ENCODE measurements around the gene CYTH4. TPM values are rescaled to one million over a fixed set of nuclear protein-coding genes. Genes with fewer than 3 reads are reported as not detected.
A peak's percentile ranks its signal among the peaks of the same experiment; 100 is the strongest.

The CYTH4 gene
- total and polyA plus RNA-seq, 2 of the 8 experiments (the other 6 are each of a cell fraction or from before 2014, with no cell fraction given) = 0.09 TPM; not detected in 1

DNA sequence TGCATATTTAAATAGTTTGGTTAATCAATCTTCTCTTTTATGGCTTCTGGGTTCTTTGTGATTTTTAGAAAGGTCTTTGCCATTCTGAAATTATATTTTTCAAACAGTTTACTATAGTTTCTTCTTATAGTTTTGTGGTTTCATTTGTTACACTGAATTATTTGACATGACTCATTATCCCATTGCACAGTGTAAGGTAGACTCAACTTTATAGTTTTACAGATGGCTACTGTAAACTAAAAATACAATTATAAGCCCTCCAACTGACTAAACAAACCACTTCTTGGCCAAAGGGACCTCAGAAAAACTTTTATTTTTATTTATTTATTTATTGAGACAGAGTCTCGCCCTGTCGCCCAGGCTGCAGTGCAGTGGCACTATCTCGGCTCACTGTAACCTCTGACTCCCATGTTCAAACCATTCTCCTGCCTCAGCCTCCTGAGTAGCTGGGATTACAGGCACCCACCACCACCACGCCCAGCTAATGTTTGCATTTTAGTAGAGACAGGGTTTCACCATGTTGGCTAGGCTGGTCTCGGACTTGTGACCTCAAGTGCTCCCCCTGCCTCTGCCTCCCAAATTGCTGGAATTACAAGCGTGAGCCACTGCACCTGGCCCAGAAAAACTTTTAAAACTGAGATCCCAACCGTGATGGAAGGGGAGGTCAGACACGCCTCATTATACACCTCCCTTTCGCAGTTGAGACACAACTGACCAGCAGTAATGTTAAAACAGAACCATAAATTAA is 24.1 kb upstream of the CYTH4 start:
- H2AFZ ChIP-seq (ENCODE audit: low read length) = no peak overlapping the region
- WGBS, 2 experiments (ENCODE audit: extremely low coverage in 1 of 2, insufficient coverage in 1 of 2, insufficient read length in 1 of 2, insufficient replicate concordance in 2 of 2, low coverage in 1 of 2, low lambda C conversion rate in 2 of 2, missing lambda C conversion rate in 1 of 2) = 81% methylated on average over 9 of the region's 9 CpGs; no CpG with 5 or more reads in 1 of the 2 experiments
- DNase-seq (ENCODE audit: low read depth in 1 of 2, low spot score in 2 of 2) = no peak
- H3K36me3 ChIP-seq (ENCODE audit: control insufficient read depth in 2 of 4, insufficient read depth in 4 of 4, low read length in 3 of 4) = no peaks in the 10 kb centered on the region
- H3K79me1 ChIP-seq (ENCODE audit: low read depth, low read length) = no peaks in the 10 kb centered on the region
- H4K5ac ChIP-seq (ENCODE audit: insufficient read length, low read depth, low read length) = no peak overlapping the region
- no peak overlapping the region; a peak in 1 of 4 replicates for H3K4me2 ChIP-seq (ENCODE audit: insufficient read depth in 1 of 2, low read depth in 2 of 2, low read length in 2 of 2)
- no peak overlapping the region for H2BK15ac ChIP-seq (ENCODE audit: low read length)
- H2BK120ac ChIP-seq (replicated peaks; ENCODE audit: low read depth, low read length) = no peak overlapping the region
- H3K56ac ChIP-seq (replicated peaks; ENCODE audit: insufficient read length, low read depth, low read length) = no peak overlapping the region
- no peak overlapping the region for H3K14ac ChIP-seq (ENCODE audit: insufficient read length)
- H3K27me3 ChIP-seq (replicated peaks in 1 of 4; ENCODE audit: control insufficient read depth in 3 of 4, extremely low read depth in 1 of 4, insufficient read depth in 3 of 4, low read length in 3 of 4) = peaks cover 0 to 12% (median 7%) of the 10 kb centered on the region in 4 experiments; a peak in 2 of 7 replicates
- H3K27ac ChIP-seq (ENCODE audit: low read depth, low read length) = no peak overlapping the region
- H4K20me1 ChIP-seq (replicated peaks in 1 of 2; ENCODE audit: control insufficient read depth in 1 of 2, insufficient read depth in 2 of 2, low read length in 2 of 2) = no peaks in the 10 kb centered on the region
- H3K9me3 ChIP-seq (ENCODE audit: insufficient read depth in 2 of 2, low read depth in 1 of 2, low read length in 1 of 2) = no peaks in the 10 kb centered on the region
- H3K18ac ChIP-seq (ENCODE audit: extremely low read depth, low read length) = no peak overlapping the region
- no peaks in the 10 kb centered on the region for H3K79me2 ChIP-seq (ENCODE audit: control insufficient read depth in 1 of 2, insufficient read depth in 2 of 2, low read length in 2 of 2)
- no peak overlapping the region for H2BK20ac ChIP-seq (ENCODE audit: low read length)
- no peak overlapping the region for H3K23ac ChIP-seq (ENCODE audit: insufficient read length)
- no peak overlapping the region for H4K91ac ChIP-seq (replicated peaks; ENCODE audit: insufficient read length, low read length)
- peak overlapping the region; percentile 2; the same call in 1 of the 2 replicates for H2BK5ac ChIP-seq (ENCODE audit: low read depth, low read length)
- FAIRE-seq = no peak
- H2AK5ac ChIP-seq (ENCODE audit: low read depth, low read length) = no peak overlapping the region
- no peaks in the 10 kb centered on the region; the same call in 1 of the 2 replicates for H3K23me2 ChIP-seq (ENCODE audit: low read depth, low read length)
- no peak overlapping the region for H4K8ac ChIP-seq (ENCODE audit: extremely low read depth, insufficient read depth, low read length)
- peak in 1 of 2 experiments; percentile 18; a peak in 2 of 4 replicates for TF ChIP-seq RAD21 (IDR thresholded peaks at IDR 0.05 in 1 of 2, conservative IDR thresholded peaks at IDR 0.05 in 1 of 2; ENCODE audit: low read depth in 2 of 2, low read length in 2 of 2)
- no peak for TF ChIP-seq GABPA (IDR thresholded peaks at IDR 0.05; ENCODE audit: borderline replicate concordance, insufficient read depth, low read length)
- TF ChIP-seq, protein P1, sequence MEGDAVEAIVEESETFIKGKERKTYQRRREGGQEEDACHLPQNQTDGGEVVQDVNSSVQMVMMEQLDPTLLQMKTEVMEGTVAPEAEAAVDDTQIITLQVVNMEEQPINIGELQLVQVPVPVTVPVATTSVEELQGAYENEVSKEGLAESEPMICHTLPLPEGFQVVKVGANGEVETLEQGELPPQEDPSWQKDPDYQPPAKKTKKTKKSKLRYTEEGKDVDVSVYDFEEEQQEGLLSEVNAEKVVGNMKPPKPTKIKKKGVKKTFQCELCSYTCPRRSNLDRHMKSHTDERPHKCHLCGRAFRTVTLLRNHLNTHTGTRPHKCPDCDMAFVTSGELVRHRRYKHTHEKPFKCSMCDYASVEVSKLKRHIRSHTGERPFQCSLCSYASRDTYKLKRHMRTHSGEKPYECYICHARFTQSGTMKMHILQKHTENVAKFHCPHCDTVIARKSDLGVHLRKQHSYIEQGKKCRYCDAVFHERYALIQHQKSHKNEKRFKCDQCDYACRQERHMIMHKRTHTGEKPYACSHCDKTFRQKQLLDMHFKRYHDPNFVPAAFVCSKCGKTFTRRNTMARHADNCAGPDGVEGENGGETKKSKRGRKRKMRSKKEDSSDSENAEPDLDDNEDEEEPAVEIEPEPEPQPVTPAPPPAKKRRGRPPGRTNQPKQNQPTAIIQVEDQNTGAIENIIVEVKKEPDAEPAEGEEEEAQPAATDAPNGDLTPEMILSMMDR (IDR thresholded peaks at IDR 0.05; ENCODE audit: control extremely low read depth in 1 of 3, insufficient read depth in 1 of 3, low read depth in 1 of 3, low read length in 3 of 3) = peak in 2 of 3 experiments; percentile 21 to 22; a peak in 3 of 4 replicates
- peaks cover 4 to 12% (median 5%) of the 10 kb centered on the region in 4 experiments for H3K4me1 ChIP-seq (replicated peaks in 1 of 4; ENCODE audit: control insufficient read depth in 3 of 4, insufficient read depth in 4 of 4, low read length in 3 of 4)
- H3K9ac ChIP-seq (replicated peaks in 1 of 4; ENCODE audit: extremely low read depth in 1 of 4, low read depth in 3 of 4, low read length in 3 of 4) = no peak overlapping the region
- H2BK12ac ChIP-seq (ENCODE audit: low read depth, low read length) = peak overlapping the region; percentile 53; the same call in 1 of the 2 replicates
- CTCF ChIA-PET (ENCODE audit: partially characterized antibody) = interaction anchor here (0.5 to 5.9 kb wide), 23 partner anchors 9 to 748 kb away, joined by 3 to 97 read pairs (median 7); partner anchors contain the start of gene RAC2
- H3K4me3 ChIP-seq (ENCODE audit: extremely low read depth in 1 of 4, insufficient read depth in 2 of 4, low read depth in 3 of 4, low read length in 4 of 4) = no peak overlapping the region
- POLR2A ChIA-PET (ENCODE audit: partially characterized antibody) = no interaction called here
- H3K4ac ChIP-seq (replicated peaks; ENCODE audit: insufficient read length, low read depth, low read length) = no peak overlapping the region

Data from H1 (cell line).